Endometrial microvascular endothelial cells (primary cell): Measurements from ENCODE around the gene SEC14L1. TPM values are rescaled to one million over a fixed set of nuclear protein-coding genes. Genes with fewer than 3 reads are reported as not detected.
"Not testable (repeated sequence)": the region's sequence is repeated elsewhere in the genome, so short reads cannot be mapped to it uniquely, and the experiment has no call there.

ENCODE experiments used
- in situ Hi-C: cut with HindIII; loops from 2 replicates; pipeline ENCODE4 v1.10.0; 2017; ENCODE audit warnings: low sequenced_read_pairs, low pct_unique_long_range_greater_than_20kb; ENCODE audit errors: inconsistent ontology term
- total RNA-seq: library from RNA; depleted of rRNA; stranded (reverse); fragments of >200 nt; gene quantifications from one replicate; pipeline ENCODE4 v1.2.3, GENCODE V29; 2015; ENCODE audit errors: inconsistent ontology term

SEC14L1 gene
- total RNA-seq, 1 donor from 2014 or later: 314 TPM

GRCh38 chr17:77153999-77154586, 13.3 kb downstream of the SEC14L1 start:
- in situ Hi-C loops: no loop called here

GRCh38 chr17:77155125-77155524, 14.4 kb downstream of the SEC14L1 start:
- in situ Hi-C loops: no loop called here

GRCh38 chr17:77157766-77158165, 17.0 kb downstream of the SEC14L1 start:
- in situ Hi-C loops: not testable (repeated sequence)

- in situ Hi-C loops: no loop called here
Measured at GRCh38 chr17:77160091-77160874, 19.5 kb downstream of the SEC14L1 start.

- in situ Hi-C loops: no loop called here
Measured at GRCh38 chr17:77160875-77161530, 20.2 kb downstream of the SEC14L1 start.

- in situ Hi-C loops: no loop called here
Measured at GRCh38 chr17:77161953-77162352, 21.2 kb downstream of the SEC14L1 start.

- in situ Hi-C loops: no loop called here
Measured at GRCh38 chr17:77163001-77163400, 22.2 kb downstream of the SEC14L1 start.

GRCh38 chr17:77163511-77164280, 22.9 kb downstream of the SEC14L1 start:
- in situ Hi-C loops: no loop called here

GRCh38 chr17:77164483-77165091, 23.8 kb downstream of the SEC14L1 start:
- in situ Hi-C loops: no loop called here

- in situ Hi-C loops: no loop called here
Measured at GRCh38 chr17:77165577-77165976, 24.8 kb downstream of the SEC14L1 start.

GRCh38 chr17:77167472-77168306, 26.9 kb downstream of the SEC14L1 start:
- in situ Hi-C loops: no loop called here

- in situ Hi-C loops: no loop called here
Measured at GRCh38 chr17:77173104-77173503, 32.3 kb downstream of the SEC14L1 start.

GRCh38 chr17:77174928-77175661, 34.3 kb downstream of the SEC14L1 start:
- in situ Hi-C loops: no loop called here

GRCh38 chr17:77177002-77177741, 36.4 kb downstream of the SEC14L1 start:
- in situ Hi-C loops: no loop called here

- in situ Hi-C loops: no loop called here
Measured at GRCh38 chr17:77178050-77178449, 37.3 kb downstream of the SEC14L1 start.

GRCh38 chr17:77178563-77178962, 37.8 kb downstream of the SEC14L1 start:
- in situ Hi-C loops: no loop called here
